ENCODE data around the gene AKIRIN1.
"Not testable (repeated sequence)": the region's sequence is repeated elsewhere in the genome, so short reads cannot be mapped to it uniquely, and the experiment has no call there.

The AKIRIN1 gene

DNA sequence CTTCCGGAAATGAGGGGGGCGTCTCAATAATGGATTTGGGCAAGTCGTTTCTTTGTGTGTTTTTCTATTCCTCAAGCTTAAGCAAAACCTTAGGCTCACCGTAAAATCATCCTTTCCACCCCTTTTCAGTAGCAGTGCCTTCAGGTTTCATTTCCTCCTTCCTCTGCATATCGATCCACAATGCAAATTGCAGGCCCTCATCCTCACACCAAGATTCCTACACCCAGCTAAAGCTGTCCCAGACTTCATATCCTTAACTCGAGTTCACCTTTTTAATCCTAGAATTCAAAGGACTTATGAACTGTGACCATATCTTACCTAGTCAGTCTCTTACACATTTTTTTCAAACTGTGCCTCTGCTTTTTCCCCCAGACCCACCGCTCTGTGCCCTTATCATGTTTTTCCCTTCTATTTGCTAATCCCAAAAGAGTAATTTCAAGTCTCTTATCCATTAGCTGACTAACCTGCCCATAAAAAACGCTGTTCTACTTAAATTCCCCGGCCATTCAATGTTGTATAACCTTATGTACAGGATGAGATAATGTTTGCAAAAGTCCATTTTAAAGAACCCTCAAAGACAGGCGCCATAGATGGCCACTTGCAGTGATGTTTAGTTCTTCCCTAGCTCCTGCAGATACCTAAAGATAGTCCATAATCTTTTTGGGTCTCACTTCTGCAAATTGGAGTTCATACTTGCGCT, 1.5 kb downstream of the AKIRIN1 start:
- in situ Hi-C loops (cut with MboI; ENCODE audit: low sequenced_read_pairs): no loop called here

DNA sequence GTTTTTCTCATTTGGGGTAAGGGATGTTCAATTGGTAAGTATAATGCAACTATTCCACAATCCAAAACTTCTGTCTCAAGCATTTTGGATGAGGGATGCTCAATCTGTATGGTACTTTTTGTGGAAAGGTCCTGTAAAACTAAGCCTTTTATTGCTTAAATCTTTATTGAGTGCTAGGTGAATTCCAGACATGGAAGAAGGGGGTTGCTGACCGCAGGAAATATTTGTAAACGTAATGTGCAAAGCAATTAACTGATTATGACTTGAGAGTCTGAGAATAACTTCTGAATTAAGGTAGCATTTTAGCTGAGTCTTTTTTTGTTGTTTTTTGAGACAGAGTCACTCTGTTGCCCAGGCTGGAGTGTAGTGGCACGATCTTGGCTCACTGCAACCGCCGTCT, 3.1 kb downstream of the AKIRIN1 start:
- in situ Hi-C loops (cut with MboI; ENCODE audit: low sequenced_read_pairs): no loop called here

DNA sequence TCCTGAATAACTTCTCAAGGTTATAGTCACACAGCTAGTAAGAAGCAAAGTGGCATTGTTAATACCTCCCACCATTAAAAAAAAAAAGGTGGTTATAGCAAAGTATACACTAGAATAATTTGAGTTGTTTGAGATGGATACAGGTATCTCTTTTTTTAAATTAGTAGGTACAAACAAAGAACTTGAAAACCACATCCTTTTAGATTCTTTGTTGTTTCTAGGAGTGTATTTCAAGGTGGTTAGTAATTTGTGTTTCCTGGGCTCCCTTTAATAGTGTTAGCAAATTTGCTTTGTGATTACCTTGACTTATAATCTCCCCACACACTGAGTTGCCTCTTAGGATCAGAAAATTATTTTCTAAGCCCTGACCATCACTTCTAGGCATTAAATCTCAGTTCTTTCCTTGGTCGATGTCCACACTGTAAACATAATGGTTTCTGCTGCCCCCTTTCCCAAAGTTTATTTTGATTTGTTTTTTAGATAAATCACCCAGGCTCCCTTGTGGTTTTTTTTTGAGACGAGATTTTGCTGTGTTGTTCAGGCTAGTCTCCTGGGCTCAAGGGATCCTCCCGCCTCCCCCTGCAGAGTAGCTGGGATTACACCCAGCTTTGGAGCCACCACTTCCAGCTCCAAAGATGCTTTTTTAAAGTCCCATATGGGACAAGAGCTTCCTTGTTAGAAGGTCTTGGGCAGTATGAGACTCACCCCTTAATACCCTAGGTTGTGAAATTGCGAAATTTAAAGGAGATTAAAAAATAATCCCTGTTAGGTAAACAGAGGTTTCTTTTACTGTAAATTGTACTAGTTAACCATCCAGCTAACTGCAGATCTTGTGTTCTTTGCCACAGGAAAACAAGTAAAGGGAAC, 6.2 kb downstream of the AKIRIN1 start:
- in situ Hi-C loops (cut with MboI; ENCODE audit: low sequenced_read_pairs): no loop called here

DNA sequence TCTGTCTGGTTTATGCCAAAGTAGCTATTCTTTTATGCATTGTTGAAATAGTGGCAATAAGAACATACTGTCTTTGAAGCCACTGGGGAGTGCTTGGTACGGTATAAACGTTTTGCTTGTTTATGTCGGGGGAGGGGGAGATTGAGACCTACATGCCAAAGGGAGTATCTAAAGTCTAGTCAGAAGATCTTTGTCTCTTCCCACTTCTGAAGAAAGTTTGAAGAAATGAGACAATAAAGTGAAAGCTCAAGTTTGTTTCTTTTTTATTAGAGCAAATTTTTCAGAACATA, 6.8 kb downstream of the AKIRIN1 start:
- in situ Hi-C loops (cut with MboI; ENCODE audit: low sequenced_read_pairs): no loop called here

DNA sequence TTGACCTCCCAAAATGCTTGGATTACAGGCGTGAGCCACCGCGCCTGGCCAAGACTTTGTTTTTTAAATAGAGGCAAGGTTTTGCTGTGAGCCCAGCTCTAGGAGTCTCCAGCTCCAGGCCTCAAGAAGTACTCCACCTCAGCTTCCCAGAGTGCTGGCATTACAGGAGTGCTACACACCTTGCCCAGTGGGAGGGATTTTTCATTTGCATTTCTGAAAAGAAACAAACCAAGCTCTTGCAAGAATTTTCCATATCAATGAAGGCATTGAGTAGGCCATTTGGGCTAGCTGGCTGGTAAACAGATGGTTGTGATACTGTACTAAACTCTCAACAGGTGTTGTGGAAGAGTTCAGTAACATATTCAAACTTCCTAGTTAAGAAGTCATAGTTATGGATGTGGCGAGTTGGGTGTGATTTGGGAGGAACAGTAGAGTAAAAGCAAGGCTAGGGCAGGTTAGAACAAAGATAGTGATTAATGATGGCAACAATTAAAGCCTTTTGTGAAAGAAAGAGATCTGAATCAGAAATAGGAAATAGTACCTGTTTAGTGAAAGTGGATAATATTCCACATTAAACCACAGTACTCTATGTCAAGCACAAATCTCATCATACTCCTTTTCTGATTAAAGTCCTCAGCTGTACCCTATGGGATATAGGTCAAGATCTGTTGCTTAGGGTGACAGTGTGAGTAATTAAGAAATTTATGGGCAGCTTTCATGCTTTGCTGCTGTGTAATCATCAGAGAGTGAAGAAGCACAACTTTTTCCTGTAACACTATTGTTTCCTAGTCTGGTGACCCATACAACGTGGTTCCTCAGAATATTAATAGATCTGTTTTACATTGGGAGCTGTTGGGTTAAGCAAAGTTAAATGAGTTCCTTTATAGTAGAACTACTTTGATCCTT, 10.7 kb downstream of the AKIRIN1 start:
- in situ Hi-C loops (cut with MboI; ENCODE audit: low sequenced_read_pairs): no loop called here

DNA sequence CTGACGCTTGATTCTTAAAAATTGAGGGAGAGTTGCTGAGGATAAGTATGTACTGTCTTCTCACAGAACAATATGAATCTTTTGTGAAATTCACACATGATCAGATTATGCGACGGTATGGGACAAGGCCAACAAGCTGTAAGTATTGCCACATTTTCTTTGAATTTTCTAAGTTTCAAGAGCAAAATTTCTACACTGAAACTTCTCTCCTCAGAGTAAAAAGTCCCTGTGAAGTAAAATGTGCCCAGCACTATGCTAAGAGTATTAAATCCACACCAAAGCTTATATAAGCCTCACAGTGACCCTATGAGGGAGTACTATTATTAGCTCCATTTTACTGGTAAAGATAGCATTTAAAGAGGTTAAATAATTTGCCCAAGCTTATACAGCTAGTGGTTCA, 12.2 kb downstream of the AKIRIN1 start:
- in situ Hi-C loops (cut with MboI; ENCODE audit: low sequenced_read_pairs): no loop called here

DNA sequence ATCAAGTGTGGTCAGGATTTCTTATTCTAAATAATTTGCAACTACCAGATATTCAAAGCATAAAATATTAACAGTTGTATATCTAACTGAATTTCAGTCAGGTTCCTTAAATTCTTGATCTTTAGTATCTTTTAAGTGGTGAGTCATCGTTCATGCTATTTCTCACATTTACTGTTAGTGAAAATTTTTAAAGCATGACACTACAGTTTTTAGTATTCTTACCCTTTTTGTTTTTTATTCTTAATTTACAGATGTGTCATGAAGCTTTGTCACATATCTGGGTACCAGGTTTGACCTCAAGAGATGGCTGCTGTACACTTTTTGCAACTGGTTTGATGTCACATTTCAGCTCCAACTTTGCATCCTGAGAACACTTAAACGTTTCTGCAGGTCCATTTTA, 12.7 kb downstream of the AKIRIN1 start:
- in situ Hi-C loops (cut with MboI; ENCODE audit: low sequenced_read_pairs): no loop called here

DNA sequence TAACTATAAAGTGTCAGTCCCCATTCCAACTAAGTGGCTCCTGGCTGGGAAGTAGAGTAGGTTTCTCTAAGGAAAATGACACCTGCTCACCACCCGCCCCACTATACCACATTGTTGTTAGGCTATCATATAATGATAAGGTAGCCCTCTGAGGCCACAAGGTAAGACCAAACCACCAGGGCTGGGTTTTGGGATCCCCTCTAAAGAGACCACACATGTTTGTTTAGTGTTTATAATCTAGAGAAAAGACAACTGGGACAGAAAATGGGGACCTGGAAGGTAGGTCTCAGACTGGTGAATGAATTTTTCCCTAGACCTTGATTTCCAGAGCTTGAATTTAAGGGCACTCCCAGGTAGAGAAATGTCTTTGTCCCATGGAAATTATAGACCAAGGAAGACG, 15.2 kb downstream of the AKIRIN1 start:
- in situ Hi-C loops (cut with MboI; ENCODE audit: low sequenced_read_pairs): no loop called here

DNA sequence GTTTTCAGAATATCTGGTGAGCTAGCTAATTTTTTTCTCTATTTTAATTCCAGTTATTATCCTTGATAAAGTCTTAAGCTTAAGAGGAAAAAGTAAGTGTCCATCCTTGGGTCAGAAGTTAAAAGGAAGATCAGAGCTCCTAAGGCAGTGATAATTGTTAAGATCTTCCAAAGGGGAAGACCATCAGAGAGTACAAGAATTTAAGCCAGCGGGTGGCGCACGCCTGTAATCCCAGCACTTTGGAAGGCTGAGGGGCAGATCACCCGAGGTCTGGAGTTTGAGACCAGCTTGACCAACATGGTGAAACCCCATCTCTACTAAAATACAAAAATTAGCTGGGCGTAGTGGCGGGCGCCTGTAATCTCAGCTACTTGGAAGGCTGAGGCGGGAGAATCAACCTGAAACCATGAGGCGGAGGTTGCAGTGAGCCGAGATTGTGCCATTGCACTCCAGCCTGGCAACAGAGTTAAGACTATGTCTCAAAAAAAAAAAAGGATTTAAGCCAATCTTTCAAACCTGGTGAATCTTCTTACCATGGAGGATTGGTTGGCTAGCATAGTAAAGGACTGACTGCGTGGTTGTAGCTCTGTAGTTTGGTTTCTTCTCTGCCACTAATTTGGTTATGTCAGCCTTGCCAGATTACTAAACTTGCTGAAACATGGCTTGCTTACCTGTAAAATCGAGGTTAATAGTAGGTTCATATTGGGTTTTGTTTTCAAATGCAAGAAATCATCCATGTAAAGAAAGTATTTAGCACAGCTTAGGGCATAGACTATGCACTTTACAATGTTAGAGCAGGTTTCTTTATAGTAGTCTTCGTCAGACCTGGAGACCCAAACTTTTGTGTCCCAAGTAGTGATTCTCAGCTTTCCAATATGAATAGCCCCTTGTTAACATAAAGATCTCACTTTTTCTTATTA, 15.9 kb downstream of the AKIRIN1 start:
- in situ Hi-C loops (cut with MboI; ENCODE audit: low sequenced_read_pairs): no loop called here

DNA sequence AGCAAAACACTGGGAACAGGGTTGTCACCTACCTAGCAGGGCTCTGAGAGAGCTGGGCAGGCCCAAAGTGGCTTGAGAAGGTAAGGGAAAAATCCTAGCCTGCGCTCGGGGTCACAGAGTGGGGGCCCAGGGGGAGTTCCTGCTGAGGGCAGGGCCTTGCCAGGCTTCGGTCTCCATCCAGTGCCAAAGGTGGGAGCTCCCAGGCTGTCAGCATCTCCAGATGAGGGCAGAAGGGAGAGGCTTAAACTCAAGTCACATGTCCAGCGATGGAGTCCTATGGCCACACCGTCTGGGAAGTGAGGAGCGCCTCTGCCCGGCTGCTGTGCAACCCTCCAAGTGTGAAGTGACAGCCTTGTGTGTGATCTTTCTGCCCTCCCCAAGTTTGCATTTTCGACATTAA, 23.9 kb downstream of the AKIRIN1 start:
- in situ Hi-C loops (cut with MboI; ENCODE audit: low sequenced_read_pairs): not testable (repeated sequence)

DNA sequence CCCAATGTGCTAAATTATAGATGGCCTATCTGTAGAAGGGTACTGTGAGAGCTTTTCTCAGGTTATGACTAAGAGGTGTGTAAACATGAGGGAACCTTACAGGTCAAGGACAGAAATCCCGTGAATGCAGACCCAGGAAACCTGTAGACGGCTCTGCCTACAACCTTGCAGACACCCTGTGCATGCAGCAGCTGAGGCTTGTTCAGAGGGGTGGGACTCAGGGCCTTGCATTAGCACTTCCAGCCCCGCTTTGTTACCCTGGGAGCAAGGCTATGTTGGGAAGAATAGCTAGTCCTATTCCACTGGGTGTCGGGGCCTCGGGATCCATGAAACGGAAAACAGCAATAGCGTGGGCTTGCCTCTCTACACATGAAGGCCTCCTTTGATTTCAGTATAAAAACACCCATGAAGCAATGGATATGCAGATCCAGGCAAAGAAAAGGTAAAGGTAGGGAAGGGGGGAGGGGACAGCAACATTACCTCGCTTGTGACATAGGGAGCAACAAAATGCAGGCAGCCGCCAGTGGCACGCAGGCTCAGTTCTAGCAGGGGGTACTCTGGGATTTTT, 25.6 kb downstream of the AKIRIN1 start:
- in situ Hi-C loops (cut with MboI; ENCODE audit: low sequenced_read_pairs): no loop called here

DNA sequence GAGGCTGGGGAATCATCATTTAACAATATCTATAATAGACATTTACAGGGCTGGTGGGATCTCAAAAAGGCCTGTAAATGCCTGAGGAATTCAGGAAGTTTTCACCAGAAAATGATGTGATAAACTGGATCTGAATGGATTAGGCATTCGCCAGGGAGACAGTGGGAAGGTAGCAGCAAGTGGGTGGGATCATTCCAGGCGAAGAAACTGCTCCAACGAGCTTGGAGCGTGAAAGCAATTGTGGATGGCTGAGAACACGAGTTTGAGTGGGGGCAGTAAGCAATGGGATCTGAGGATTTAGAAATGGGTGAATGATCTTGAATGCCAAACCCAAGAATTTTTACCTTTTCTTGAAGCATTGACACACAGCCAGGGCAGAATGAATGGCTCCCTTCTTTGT, 26.2 kb downstream of the AKIRIN1 start:
- in situ Hi-C loops (cut with MboI; ENCODE audit: low sequenced_read_pairs): no loop called here

DNA sequence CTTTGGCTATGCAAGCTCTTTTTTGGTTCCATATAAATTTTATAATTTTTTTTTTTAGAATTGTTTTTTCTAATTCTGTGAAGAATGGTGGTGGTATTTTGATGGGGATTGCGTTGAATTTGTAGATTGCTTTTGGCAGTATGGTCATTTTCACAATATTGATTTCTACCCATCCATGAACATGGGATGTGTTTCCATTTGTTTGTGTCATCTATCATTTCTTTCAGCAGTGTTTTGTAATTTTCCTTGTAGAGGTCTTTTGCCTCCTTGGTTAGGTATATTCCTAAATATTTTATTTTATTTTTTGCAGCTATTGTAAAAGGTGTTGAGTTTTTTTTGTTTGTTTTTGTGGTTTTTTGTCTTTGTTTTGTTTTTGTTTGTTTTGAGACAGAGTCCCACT, 29.4 kb downstream of the AKIRIN1 start:
- in situ Hi-C loops (cut with MboI; ENCODE audit: low sequenced_read_pairs): not testable (repeated sequence)

DNA sequence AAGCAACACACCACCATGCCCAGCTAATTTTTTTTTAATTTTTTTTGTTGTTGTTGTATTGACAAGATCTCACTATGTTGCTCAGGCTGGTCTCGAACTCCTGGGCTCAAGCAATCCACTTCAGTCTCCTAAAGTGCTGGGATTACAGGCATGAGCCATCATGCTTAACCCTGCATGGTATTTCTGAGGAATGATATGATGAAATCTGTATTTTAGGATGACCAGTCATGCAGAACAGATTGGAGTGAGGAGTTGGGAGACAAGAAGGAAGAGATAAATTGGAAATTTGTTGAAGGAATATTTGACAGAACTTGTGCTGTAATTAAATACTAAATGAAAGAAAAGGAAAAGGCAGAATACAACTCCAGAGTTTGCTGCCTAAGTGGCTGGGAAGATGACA, 30.4 kb downstream of the AKIRIN1 start:
- in situ Hi-C loops (cut with MboI; ENCODE audit: low sequenced_read_pairs): no loop called here

DNA sequence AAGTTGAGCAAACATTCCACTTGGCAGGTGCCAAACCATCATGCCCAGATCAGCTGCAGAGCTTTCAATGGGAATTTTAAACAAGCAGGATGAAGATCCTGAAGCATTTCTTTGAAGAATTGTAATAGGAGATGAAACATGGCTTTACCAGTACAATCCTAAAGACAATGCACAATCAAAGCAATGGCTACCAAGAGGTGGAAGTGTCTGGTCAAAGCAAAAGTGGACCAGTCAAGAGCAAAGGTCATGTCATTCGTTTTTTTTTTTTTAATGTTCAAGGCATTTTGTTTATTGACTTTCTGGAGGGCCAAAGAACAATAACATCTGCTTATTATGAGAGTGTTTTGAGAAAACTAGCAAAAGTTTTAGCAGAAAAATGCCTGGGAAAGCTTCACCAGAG, 32.1 kb downstream of the AKIRIN1 start:
- in situ Hi-C loops (cut with MboI; ENCODE audit: low sequenced_read_pairs): no loop called here

DNA sequence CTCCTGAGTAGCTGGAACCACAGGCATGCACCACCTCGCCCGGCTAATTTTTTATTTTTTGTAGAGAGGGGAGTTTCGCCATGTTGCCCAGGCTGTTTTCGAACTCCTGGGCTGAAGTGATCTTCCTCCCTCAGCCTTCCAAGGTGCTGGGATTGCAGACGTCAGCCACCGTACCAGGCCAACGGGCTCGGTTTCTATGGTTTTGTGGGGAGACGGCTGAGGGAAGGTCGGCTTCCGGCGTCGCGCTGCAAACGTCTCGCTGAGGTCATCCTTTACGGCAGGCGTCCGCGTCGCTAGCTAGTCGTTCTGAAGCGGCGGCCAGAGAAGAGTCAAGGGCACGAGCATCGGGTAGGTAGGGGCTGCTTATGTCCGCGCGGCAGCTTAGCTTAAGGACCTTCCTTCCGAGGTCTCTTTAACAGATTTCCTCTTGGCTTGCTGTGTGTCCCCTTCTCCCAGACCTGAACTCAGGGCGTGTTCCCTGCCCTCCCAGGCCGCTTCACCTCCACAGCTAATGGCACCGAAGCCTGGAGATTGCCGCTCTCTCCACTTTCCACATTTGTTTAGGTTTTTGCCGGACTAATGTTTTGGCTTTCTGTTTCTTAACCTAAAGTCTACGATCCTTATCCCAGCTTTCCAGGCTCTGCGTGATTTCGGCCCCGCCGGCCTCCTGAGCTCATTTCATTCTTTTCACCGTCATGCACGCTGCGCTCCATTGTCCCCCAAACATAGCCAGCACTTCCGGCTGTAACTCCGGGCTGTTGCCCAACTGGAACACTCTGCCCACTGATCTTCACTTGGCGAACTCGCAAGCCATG, 35.2 kb downstream of the AKIRIN1 start, which contains the start of gene NDUFS5:
TSS of gene NDUFS5 (plus strand) at position 300 of the 815 bp plus-strand sequence. CDS start 2,375 bp downstream, outside the sequence.
- in situ Hi-C loops (cut with MboI; ENCODE audit: low sequenced_read_pairs): no loop called here

DNA sequence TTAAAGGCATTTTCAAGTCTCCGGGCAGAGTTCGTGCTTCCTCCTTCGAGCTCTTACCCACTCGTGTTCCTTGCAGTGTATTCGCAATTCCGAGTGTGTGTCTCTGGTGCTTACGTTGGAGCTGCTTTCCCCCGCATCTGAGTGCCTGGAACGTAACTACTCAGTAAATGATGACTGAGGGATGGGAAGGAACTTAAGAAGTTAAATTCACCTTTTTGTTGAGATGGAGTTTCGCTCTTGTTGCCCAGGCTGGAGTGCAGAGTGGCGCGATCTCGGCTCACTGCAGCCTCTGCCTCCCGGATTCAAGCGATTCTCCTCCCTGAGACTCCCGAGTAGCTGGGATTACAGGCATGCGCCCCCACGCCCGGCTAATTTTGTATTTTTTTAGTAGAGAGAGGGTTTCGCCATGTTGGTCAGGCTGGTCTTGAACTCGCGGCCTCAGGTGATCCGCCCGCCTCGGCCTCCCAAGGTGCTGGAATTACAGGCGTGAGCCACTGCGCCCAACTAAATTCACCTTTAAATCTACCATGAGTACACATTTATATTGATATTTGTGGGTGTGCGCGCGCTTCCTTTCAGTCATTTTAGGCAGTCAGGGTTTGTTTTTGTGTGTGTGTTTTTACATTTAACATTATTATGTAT, 35.9 kb downstream of the AKIRIN1 start:
- in situ Hi-C loops (cut with MboI; ENCODE audit: low sequenced_read_pairs): no loop called here

DNA sequence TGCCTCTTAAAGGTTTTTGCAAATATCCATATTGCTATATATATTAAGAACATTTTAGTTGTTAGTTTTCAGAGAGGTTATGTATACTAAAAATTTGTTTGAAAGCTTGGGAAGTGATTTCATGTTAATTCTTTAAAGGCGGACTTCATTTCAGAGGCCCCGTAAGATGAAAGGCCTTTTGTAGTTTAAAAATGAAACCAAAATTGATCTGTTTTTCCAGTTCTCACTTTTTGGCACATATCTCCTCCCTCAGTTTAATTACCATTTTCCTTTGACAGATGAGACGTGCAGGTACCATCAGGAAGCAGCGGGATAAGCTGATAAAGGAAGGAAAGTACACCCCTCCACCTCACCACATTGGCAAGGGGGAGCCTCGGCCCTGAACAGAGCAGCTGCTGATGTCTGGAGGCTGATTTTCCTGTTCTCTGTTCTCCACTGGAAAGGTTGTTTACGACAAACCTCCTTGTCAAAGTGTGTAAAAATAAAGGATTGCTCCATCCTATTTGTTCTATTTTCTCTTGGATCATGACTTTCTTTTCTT, 43.1 kb downstream of the AKIRIN1 start:
- in situ Hi-C loops (cut with MboI; ENCODE audit: low sequenced_read_pairs): no loop called here

Data from hTERT RPE-1 (cell line).